HEK293 (cell line): ENCODE measurements around the gene SARNP.

Source experiments
- CTCF ChIA-PET: fragments of 350-600 bp; formaldehyde crosslinking; extraction: SDS; loops from one replicate; lab custom pipeline; 2021; ENCODE audit warnings: antibody characterized with exemption; lab: Yijun Ruan, JAX
- POLR2A ChIA-PET: fragments of 300-600 bp; formaldehyde crosslinking; extraction: SDS; loops from one replicate; lab custom pipeline; 2020; ENCODE audit warnings: antibody characterized with exemption, inconsistent platforms; lab: Yijun Ruan, JAX
- H3K27ac ChIP-seq: fragments of 200-500 bp; sonication (Bioruptor generic); 2 replicates; pipeline ENCODE4 v1.5.1; 2014; ENCODE audit warnings: low read depth, low read length, control low read depth, inconsistent platforms; ENCODE audit errors: extremely low read depth
- H3K36me3 ChIP-seq, 2 experiments: fragments of 200-500 bp in 1 of 2; sonication (Bioruptor generic) in 1 of 2; 1 replicate in 1 of 2; 2 replicates in 1 of 2; pipeline ENCODE4 v1.5.1; 2014 to 2017; ENCODE audit warnings: inconsistent platforms in 2 of 2, low read length in 2 of 2; ENCODE audit not compliant: control insufficient read depth in 2 of 2, insufficient read depth in 1 of 2
- H3K4me1 ChIP-seq: fragments of 200-500 bp; sonication (Bioruptor generic); 2 replicates; pipeline ENCODE4 v1.5.1; 2014; ENCODE audit warnings: mild to moderate bottlenecking, low read length, inconsistent platforms; ENCODE audit not compliant: control insufficient read depth, insufficient read depth
- H3K4me3 ChIP-seq: 2 replicates; pipeline ENCODE4 v1.5.1; 2011; ENCODE audit warnings: low read depth, mild to moderate bottlenecking, control low read depth, low read length, moderate library complexity
- H3K9me3 ChIP-seq: fragments of 200-500 bp; sonication (Bioruptor generic); 2 replicates; pipeline ENCODE4 v1.5.1; 2014; ENCODE audit warnings: low read depth, low read length, inconsistent platforms; ENCODE audit not compliant: control insufficient read depth, insufficient read depth
- AEBP2 ChIP-seq: fragments of 450-650 bp; formaldehyde crosslinking; IDR thresholded peaks from 2 replicates; pipeline ENCODE4 v1.5.1; 2016; ENCODE audit warnings: missing biosample characterization, missing genetic modification characterization, borderline replicate concordance
- BCL11B ChIP-seq: fragments of 450-650 bp; formaldehyde crosslinking; IDR thresholded peaks from 2 replicates; pipeline ENCODE4 v1.5.1; 2016; ENCODE audit warnings: low read depth, missing biosample characterization, missing genetic modification characterization
- GFI1B ChIP-seq: fragments of 450-650 bp; formaldehyde crosslinking; IDR thresholded peaks from 2 replicates; pipeline ENCODE4 v1.5.1; 2016; ENCODE audit warnings: missing biosample characterization, missing genetic modification characterization
- IKZF3 ChIP-seq: fragments of 450-650 bp; IDR thresholded peaks from 2 replicates; pipeline ENCODE4 v1.5.0; 2018; ENCODE audit warnings: missing biosample characterization, mild to moderate bottlenecking, missing genetic modification characterization, moderate library complexity
- OVOL3 ChIP-seq: fragments of 450-650 bp; formaldehyde crosslinking; IDR thresholded peaks from 2 replicates; pipeline ENCODE4 v1.5.1; 2016; ENCODE audit warnings: missing biosample characterization, missing genetic modification characterization
- PRDM1 ChIP-seq: fragments of 450-650 bp; formaldehyde crosslinking; IDR thresholded peaks from 2 replicates; pipeline ENCODE4; 2016; ENCODE audit warnings: missing biosample characterization, missing genetic modification characterization
- ZBTB48 ChIP-seq: fragments of 450-650 bp; formaldehyde crosslinking; IDR thresholded peaks from 2 replicates; pipeline ENCODE4 v1.5.1; 2016; ENCODE audit warnings: missing biosample characterization, missing genetic modification characterization
- ZBTB49 ChIP-seq: fragments of 450-650 bp; formaldehyde crosslinking; IDR thresholded peaks from 2 replicates; pipeline ENCODE4 v1.5.1; 2016; ENCODE audit warnings: missing biosample characterization, missing genetic modification characterization, low read depth
- ZFP3 ChIP-seq: fragments of 450-650 bp; formaldehyde crosslinking; IDR thresholded peaks from 2 replicates; pipeline ENCODE4 v1.5.1; 2016; ENCODE audit warnings: low read depth, missing biosample characterization, missing genetic modification characterization
- ZNF112 ChIP-seq: fragments of 450-650 bp; formaldehyde crosslinking; IDR thresholded peaks from 2 replicates; pipeline ENCODE4 v1.5.0; 2017; ENCODE audit warnings: missing biosample characterization, missing genetic modification characterization
- ZNF138 ChIP-seq: fragments of 450-650 bp; formaldehyde crosslinking; IDR thresholded peaks from 2 replicates; pipeline ENCODE4 v1.5.1; 2016; ENCODE audit warnings: missing biosample characterization, missing genetic modification characterization, borderline replicate concordance
- ZNF24 ChIP-seq: fragments of 450-650 bp; formaldehyde crosslinking; IDR thresholded peaks from 2 replicates; pipeline ENCODE4 v1.5.1; 2016; ENCODE audit warnings: missing biosample characterization, missing genetic modification characterization
- ZNF302 ChIP-seq: fragments of 450-650 bp; formaldehyde crosslinking; IDR thresholded peaks from 2 replicates; pipeline ENCODE4 v1.5.1; 2016; ENCODE audit warnings: missing biosample characterization, missing genetic modification characterization, low read depth
- ZNF354C ChIP-seq: fragments of 450-650 bp; formaldehyde crosslinking; IDR thresholded peaks from 2 replicates; pipeline ENCODE4 v1.5.1; 2016; ENCODE audit warnings: missing biosample characterization, missing genetic modification characterization, low read depth, borderline replicate concordance
- ZNF366 ChIP-seq: fragments of 450-650 bp; formaldehyde crosslinking; conservative IDR thresholded peaks from 2 replicates; pipeline ENCODE4 v1.5.1; 2016; ENCODE audit warnings: missing biosample characterization, missing genetic modification characterization
- ZNF37A ChIP-seq: fragments of 450-650 bp; IDR thresholded peaks from 2 replicates; pipeline ENCODE4 v1.5.1; 2018; ENCODE audit warnings: missing biosample characterization, missing genetic modification characterization
- ZNF394 ChIP-seq: fragments of 450-650 bp; formaldehyde crosslinking; IDR thresholded peaks from 2 replicates; pipeline ENCODE4 v1.5.1; 2016; ENCODE audit warnings: missing biosample characterization, missing genetic modification characterization, mild to moderate bottlenecking, moderate library complexity, borderline replicate concordance
- ZNF416 ChIP-seq: fragments of 450-650 bp; formaldehyde crosslinking; IDR thresholded peaks from 2 replicates; pipeline ENCODE4 v1.5.1; 2016; ENCODE audit warnings: missing biosample characterization, missing genetic modification characterization
- ZNF529 ChIP-seq: fragments of 450-650 bp; formaldehyde crosslinking; IDR thresholded peaks from 2 replicates; pipeline ENCODE4 v1.5.1; 2017; ENCODE audit warnings: missing genetic modification characterization, missing biosample characterization; ENCODE audit not compliant: insufficient replicate concordance
- ZNF701 ChIP-seq: fragments of 450-650 bp; formaldehyde crosslinking; IDR thresholded peaks from 2 replicates; pipeline ENCODE4 v1.5.1; 2016; ENCODE audit warnings: missing biosample characterization, missing genetic modification characterization
- ZNF785 ChIP-seq: fragments of 450-650 bp; formaldehyde crosslinking; IDR thresholded peaks from 2 replicates; pipeline ENCODE4 v1.5.1; 2016; ENCODE audit warnings: missing biosample characterization, missing genetic modification characterization

SARNP gene

GRCh38 chr12:55748230-55748993 is 69.1 kb downstream of the SARNP start:
- Histone ChIP-seq H3K36me3 (peaks cover 7 to 66% of the 10 kb centered on the region in 2 experiments; a peak in 2 of 3 replicates), H3K27ac (no peak overlapping the region), H3K4me3 (no peak overlapping the region), H3K4me1 (peaks cover 9% of the 10 kb centered on the region; the same call in 1 of the 2 replicates), H3K9me3 (no peaks in the 10 kb centered on the region)
- ChIA-PET POLR2A (interaction anchor here (0.9 to 2.4 kb wide), 3 partner anchors 10 to 81 kb away, joined by 3 to 9 read pairs (median 4); partner anchors contain the start of genes DNAJC14, ORMDL2 and SARNP), CTCF (interaction anchor here (4.5 kb wide), 1 partner anchor 10 kb away, joined by 28 read pairs; no protein-coding TSS in a partner anchor)
- TF ChIP-seq OVOL3 (tag by site-specific recombination) (no peak), ZFP3 (tag by site-specific recombination) (no peak), AEBP2 (tag by site-specific recombination) (no peak), ZBTB49 (tag by site-specific recombination) (no peak), ZNF366 (tag by site-specific recombination) (no peak), ZNF416 (tag by site-specific recombination) (no peak), ZNF302 (tag by site-specific recombination) (no peak), ZNF701 (tag by site-specific recombination) (no peak), ZNF112 (tag by site-specific recombination) (no peak), BCL11B (no peak), ZBTB48 (no peak), IKZF3 (tag by site-specific recombination) (no peak), ZNF529 (tag by site-specific recombination) (no peak), GFI1B (tag by site-specific recombination) (no peak), ZNF37A (no peak), ZNF138 (tag by site-specific recombination) (no peak), ZNF354C (tag by site-specific recombination) (no peak), ZNF24 (tag by site-specific recombination) (no peak)

GRCh38 chr12:55746913-55747231 is 70.7 kb downstream of the SARNP start:
- POLR2A ChIA-PET, result interaction anchor here (0.9 to 2.4 kb wide), 3 partner anchors 8 to 227 kb away, joined by 4 to 9 read pairs (median 4); partner anchors contain the start of genes ORMDL2, RAB5B and SARNP
- H3K4me1 ChIP-seq, result peaks cover 12% of the 10 kb centered on the region; the same call in 1 of the 2 replicates

More at GRCh38 chr12:55746913-55747231, 70.7 kb downstream of the SARNP start:
- no peaks in the 10 kb centered on the region for H3K9me3 ChIP-seq
- TF ChIP-seq ZNF785 (no peak), ZNF394 (tag by site-specific recombination) (0 out of 2 replicates have a peak, but pooled peaks have one; percentile 22), PRDM1 (tag by site-specific recombination) (no peak)
- peaks cover 3 to 51% of the 10 kb centered on the region in 2 experiments; a peak in 1 of 3 replicates for H3K36me3 ChIP-seq
- CTCF ChIA-PET, result interaction anchor here (0.5 to 4.5 kb wide), 9 partner anchors 9 to 600 kb away, joined by 3 to 28 read pairs (median 4); partner anchors contain the start of genes ORMDL2 and SARNP
- no peak overlapping the region for H3K4me3 ChIP-seq
- H3K27ac ChIP-seq, result no peak overlapping the region
